ENCODE results near the gene RTTN. TPM values are rescaled to one million over a fixed set of nuclear protein-coding genes. Genes with fewer than 3 reads are reported as not detected.

RTTN gene
- total RNA-seq, 6 experiments from 2014 or later: 7.7 to 15.9 (median 11.7) TPM

- no peak for TF ChIP-seq CTCF (IDR thresholded peaks at IDR 0.05)
- peaks cover 12% of the 10 kb centered on the region; the same call in 1 of the 2 replicates for H3K36me3 Mint-ChIP-seq (ENCODE audit: low read depth)
- no peaks in the 10 kb centered on the region for H3K9me3 Mint-ChIP-seq
- H3K4me1 Mint-ChIP-seq (ENCODE audit: low read depth): no peaks in the 10 kb centered on the region
- H3K27ac Mint-ChIP-seq: no peak overlapping the region
- H3K27me3 Mint-ChIP-seq (ENCODE audit: insufficient read depth): no peaks in the 10 kb centered on the region
- DNase-seq: no peak
- no peak overlapping the region for H3K4me3 Mint-ChIP-seq
Measured at GRCh38 chr18:70089858-70090257, 115.6 kb downstream of the RTTN start.

DNA sequence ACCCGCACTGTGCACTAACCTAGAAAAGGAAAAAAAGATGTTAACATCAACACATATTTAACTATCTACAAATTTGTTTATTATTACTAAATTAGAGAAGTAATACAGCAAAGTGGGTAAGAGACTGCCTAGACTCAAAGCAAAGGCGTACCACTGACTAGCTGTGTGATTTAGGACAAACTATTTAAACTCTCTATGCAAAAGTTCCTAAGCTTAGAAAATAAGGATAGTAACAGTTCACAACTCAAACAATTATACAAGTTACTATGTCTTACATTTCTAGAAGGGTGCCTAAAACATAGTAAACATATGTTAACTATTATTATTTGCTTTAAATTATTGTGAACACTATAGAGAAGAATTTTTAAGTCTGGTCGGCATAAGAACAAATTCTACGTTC is 119.4 kb downstream of the RTTN start:
- Mint-ChIP-seq H3K9me3 (no peaks in the 10 kb centered on the region), H3K27ac (no peak overlapping the region), H3K4me3 (no peak overlapping the region), H3K36me3 (ENCODE audit: low read depth) (peaks cover 5% of the 10 kb centered on the region), H3K4me1 (ENCODE audit: low read depth) (no peaks in the 10 kb centered on the region), H3K27me3 (ENCODE audit: insufficient read depth) (no peaks in the 10 kb centered on the region)
- DNase-seq: no peak
- TF ChIP-seq CTCF (IDR thresholded peaks at IDR 0.05): no peak

- Mint-ChIP-seq H3K36me3 (ENCODE audit: low read depth) (peaks cover 6% of the 10 kb centered on the region), H3K9me3 (no peaks in the 10 kb centered on the region), H3K27ac (no peak overlapping the region), H3K27me3 (ENCODE audit: insufficient read depth) (peaks cover 2% of the 10 kb centered on the region; the same call in 1 of the 2 replicates), H3K4me3 (no peak overlapping the region), H3K4me1 (ENCODE audit: low read depth) (no peaks in the 10 kb centered on the region)
- TF ChIP-seq CTCF (IDR thresholded peaks at IDR 0.05): no peak
- DNase-seq: no peak
Measured at GRCh38 chr18:70085641-70086040, 119.8 kb downstream of the RTTN start.

DNA sequence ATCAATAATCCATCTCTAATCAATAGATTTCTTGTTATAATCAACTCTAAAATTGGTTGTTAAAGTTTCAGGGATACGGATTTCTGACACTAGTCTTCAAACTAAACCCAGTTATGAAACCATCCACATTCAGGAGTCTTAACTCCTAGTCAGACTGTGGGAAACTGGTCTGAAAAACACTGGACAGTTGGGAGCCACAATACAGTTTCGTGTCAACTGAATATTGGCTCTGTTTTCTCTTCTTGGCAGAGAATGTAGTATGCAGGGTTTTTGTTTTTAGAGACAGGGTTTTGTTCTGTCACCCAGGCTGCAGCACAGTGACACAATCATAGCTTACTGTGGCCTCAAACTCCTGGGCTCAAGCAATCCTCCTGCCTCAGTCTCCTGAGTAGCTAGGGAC is 123.1 kb downstream of the RTTN start:
- no peak for DNase-seq
- Mint-ChIP-seq H3K27ac (no peak overlapping the region), H3K4me3 (no peak overlapping the region), H3K36me3 (ENCODE audit: low read depth) (peaks cover 10% of the 10 kb centered on the region), H3K4me1 (ENCODE audit: low read depth) (no peaks in the 10 kb centered on the region), H3K27me3 (ENCODE audit: insufficient read depth) (peaks cover 2% of the 10 kb centered on the region; the same call in 1 of the 2 replicates), H3K9me3 (no peaks in the 10 kb centered on the region)
- no peak for TF ChIP-seq CTCF (IDR thresholded peaks at IDR 0.05)

DNA sequence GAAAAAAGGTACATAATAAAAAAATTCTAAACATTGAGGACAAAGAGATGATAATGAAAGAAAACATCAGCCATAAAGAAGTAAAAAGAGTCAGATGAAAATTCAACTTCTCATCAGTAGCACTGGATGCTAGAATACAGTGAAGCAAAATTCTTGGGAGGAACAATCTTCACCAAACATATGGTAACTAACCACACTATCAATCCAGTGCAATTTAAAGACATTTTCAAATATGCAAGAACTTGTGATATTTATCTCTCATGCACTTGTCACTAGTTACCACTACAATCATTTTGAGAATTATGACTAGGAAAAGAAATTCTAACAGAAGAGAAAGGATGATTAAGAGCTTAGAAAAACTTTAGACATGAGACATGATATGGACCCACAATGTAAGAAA is 127.4 kb downstream of the RTTN start:
- Mint-ChIP-seq H3K27me3 (ENCODE audit: insufficient read depth) (peaks cover 2% of the 10 kb centered on the region; the same call in 1 of the 2 replicates), H3K4me3 (no peak overlapping the region), H3K36me3 (ENCODE audit: low read depth) (peaks cover 10% of the 10 kb centered on the region), H3K9me3 (no peaks in the 10 kb centered on the region), H3K4me1 (ENCODE audit: low read depth) (peaks cover 15% of the 10 kb centered on the region), H3K27ac (no peak overlapping the region)
- DNase-seq: no peak
- TF ChIP-seq CTCF (IDR thresholded peaks at IDR 0.05): no peak

DNA sequence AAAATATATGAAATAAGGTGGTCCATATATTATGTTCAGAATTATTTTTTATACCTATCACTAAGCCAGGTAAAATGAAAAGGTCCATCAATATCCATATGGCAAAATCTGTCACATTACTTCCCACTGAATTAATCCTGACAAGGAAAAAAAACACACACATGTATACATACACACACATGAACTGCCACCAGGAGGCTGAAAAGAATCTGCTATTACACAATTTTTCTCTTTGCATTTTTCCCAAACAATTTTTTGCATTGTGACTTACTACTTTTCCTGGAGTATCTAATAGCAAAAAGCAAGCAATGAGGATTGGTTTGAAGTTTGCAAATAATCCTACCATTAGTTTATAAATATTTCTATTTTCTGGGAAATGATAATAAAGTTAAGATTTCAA is 129.6 kb downstream of the RTTN start:
- H3K4me1 Mint-ChIP-seq (ENCODE audit: low read depth): peaks cover 15% of the 10 kb centered on the region
- TF ChIP-seq CTCF (IDR thresholded peaks at IDR 0.05): peak; percentile 55

More for the DNA sequence above, 129.6 kb downstream of the RTTN start:
- Mint-ChIP-seq H3K36me3 (ENCODE audit: low read depth) (peaks cover 6% of the 10 kb centered on the region), H3K27me3 (ENCODE audit: insufficient read depth) (peaks cover 2% of the 10 kb centered on the region; the same call in 1 of the 2 replicates), H3K4me3 (no peak overlapping the region), H3K27ac (no peak overlapping the region), H3K9me3 (no peaks in the 10 kb centered on the region)
- DNase-seq: peak; percentile 7

Data from HFFc6 (cell line).